ENCODE data around the gene OCA2. TPM values are rescaled to one million over a fixed set of nuclear protein-coding genes. Genes with fewer than 3 reads are reported as not detected.
A peak's percentile ranks its signal among the peaks of the same experiment; 100 is the strongest.
"Not testable (repeated sequence)": the region's sequence is repeated elsewhere in the genome, so short reads cannot be mapped to it uniquely, and the experiment has no call there.

The OCA2 gene
- total and polyA plus RNA-seq, 2 donors from 2014 or later = 0.45 to 2.5 TPM

DNA sequence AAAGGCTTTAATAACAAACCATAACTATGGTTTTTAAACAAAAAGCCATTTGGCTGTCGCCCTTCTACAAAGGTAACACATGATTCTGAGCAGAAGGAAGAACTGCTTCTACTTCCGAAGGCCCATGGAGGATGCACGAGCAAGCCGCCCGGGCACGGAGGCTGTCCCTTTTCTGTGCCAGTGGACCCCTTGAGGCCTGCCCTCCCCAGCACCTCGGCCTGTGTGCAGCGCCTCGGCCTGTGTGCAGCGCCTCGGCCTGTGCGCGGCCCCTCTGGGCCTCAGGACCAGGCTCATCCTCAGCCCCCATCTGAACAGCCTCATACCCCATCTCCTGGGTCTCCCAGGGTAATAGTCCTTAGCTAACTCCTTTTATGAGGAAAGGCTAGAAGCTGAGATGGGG, 329.5 kb downstream of the OCA2 start:
- Histone ChIP-seq H3K9me3 (ENCODE audit: control insufficient read depth in 2 of 3, insufficient read depth in 1 of 3, low read length in 3 of 3) (no peaks in the 10 kb centered on the region), H3K27ac (ENCODE audit: low read depth in 2 of 2, low read length in 2 of 2) (no peak overlapping the region), H3K36me3 (ENCODE audit: control insufficient read depth in 2 of 3, insufficient read depth in 3 of 3, low read length in 3 of 3) (no peaks in the 10 kb centered on the region), H3K4me3 (ENCODE audit: low read length in 3 of 3) (no peak overlapping the region), H3K4me1 (ENCODE audit: control insufficient read depth in 2 of 3, insufficient read depth in 2 of 3, low read depth in 1 of 3, low read length in 3 of 3) (no peaks in the 10 kb centered on the region), H3K27me3 (ENCODE audit: control insufficient read depth, insufficient read depth, low read length) (no peaks in the 10 kb centered on the region), H3K9ac (ENCODE audit: low read length in 3 of 3) (no peak overlapping the region)
- FAIRE-seq (no peak), DNase-seq (no peak)
- TF ChIP-seq, protein P1, sequence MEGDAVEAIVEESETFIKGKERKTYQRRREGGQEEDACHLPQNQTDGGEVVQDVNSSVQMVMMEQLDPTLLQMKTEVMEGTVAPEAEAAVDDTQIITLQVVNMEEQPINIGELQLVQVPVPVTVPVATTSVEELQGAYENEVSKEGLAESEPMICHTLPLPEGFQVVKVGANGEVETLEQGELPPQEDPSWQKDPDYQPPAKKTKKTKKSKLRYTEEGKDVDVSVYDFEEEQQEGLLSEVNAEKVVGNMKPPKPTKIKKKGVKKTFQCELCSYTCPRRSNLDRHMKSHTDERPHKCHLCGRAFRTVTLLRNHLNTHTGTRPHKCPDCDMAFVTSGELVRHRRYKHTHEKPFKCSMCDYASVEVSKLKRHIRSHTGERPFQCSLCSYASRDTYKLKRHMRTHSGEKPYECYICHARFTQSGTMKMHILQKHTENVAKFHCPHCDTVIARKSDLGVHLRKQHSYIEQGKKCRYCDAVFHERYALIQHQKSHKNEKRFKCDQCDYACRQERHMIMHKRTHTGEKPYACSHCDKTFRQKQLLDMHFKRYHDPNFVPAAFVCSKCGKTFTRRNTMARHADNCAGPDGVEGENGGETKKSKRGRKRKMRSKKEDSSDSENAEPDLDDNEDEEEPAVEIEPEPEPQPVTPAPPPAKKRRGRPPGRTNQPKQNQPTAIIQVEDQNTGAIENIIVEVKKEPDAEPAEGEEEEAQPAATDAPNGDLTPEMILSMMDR (IDR thresholded peaks at IDR 0.05; ENCODE audit: borderline replicate concordance, extremely low read depth, insufficient read depth) = no peak
- intact Hi-C loops (cut with DNase I) = no loop called here

DNA sequence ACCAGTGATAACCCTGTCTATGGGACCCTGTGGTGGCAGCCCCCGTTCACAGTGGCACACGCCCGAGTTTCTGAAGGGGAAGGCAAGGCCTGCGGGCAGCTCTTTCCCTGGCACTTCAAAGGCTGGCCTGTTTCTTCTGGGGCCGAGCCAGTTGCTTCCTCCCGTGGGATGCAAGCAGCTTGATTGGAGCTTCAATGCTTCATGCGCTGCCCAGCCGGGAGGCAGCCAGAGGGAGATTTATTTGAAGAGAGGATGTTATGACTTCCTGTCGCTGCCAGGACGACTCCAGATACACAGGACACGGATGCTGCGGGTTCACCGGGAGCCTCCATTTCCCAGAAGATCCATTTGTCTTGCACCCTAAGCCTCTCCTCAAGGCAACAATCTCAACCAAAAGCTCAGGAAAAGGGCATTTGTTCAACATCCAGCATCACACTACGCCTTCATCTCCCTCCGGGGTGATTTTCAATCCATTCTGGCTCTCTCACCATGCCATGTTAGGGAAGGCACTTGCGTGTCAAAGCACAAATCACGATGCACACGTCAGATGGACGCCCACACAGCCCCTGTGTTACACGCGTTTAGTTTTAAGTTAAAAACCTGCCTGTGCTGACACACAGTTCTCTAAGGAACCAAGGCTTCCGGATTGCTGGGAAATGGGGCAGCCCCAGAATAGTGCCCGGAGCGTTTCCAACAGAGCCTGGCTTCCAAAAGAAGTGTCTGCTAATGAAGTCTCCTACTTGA, 330.2 kb downstream of the OCA2 start:
- H3K4me3 ChIP-seq (ENCODE audit: low read length in 3 of 3) = no peak overlapping the region
- H3K9ac ChIP-seq (ENCODE audit: low read length in 3 of 3) = no peak overlapping the region
- H3K36me3 ChIP-seq (ENCODE audit: control insufficient read depth in 2 of 3, insufficient read depth in 3 of 3, low read length in 3 of 3) = no peaks in the 10 kb centered on the region
- H3K4me1 ChIP-seq (ENCODE audit: control insufficient read depth in 2 of 3, insufficient read depth in 2 of 3, low read depth in 1 of 3, low read length in 3 of 3) = no peaks in the 10 kb centered on the region
- no peaks in the 10 kb centered on the region for H3K9me3 ChIP-seq (ENCODE audit: control insufficient read depth in 2 of 3, insufficient read depth in 1 of 3, low read length in 3 of 3)
- no peak overlapping the region for H3K27ac ChIP-seq (ENCODE audit: low read depth in 2 of 2, low read length in 2 of 2)
- intact Hi-C loops (cut with DNase I) = no loop called here
- DNase-seq (peak in 1 of 5 donors; percentile 16), FAIRE-seq (no peak)
- no peaks in the 10 kb centered on the region for H3K27me3 ChIP-seq (ENCODE audit: control insufficient read depth, insufficient read depth, low read length)
- TF ChIP-seq, protein P1 (IDR thresholded peaks at IDR 0.05; ENCODE audit: borderline replicate concordance, extremely low read depth, insufficient read depth) = no peak

DNA sequence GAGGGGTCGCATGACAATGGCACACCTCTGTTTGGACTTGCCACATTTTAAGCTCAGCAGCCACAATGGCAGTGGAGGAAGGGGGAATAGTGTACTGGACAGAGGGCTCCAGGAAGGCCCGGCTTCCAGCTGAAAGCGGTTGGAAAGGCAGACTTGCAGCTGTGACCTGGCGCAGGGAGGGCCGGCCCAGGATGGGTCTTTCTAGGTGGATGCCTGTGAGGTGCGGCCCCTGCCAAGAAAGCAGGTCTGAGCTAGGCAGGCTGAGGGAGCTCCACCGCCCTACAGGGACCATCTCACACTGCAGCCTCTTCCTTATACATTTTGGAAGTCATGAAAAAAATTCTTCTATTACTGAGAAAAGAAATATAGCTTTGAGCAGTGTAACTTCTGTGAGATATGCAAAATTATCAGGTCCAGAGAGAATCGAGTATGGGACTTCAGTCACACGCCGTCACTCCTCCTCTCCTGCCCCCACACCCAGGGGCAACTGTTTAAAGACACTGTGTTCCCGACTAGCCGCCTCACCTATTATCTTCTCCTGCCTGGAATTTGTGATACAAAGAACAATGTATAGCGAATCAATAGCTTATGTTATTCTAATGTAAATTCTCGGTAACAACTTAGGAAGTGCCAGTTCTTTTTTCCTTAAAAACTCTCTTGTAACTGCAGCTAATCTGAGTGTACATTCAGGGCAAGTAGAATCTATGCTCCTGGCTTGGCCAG, 331.0 kb downstream of the OCA2 start:
- no peaks in the 10 kb centered on the region for H3K36me3 ChIP-seq (ENCODE audit: control insufficient read depth in 2 of 3, insufficient read depth in 3 of 3, low read length in 3 of 3)
- no peaks in the 10 kb centered on the region for H3K9me3 ChIP-seq (ENCODE audit: control insufficient read depth in 2 of 3, insufficient read depth in 1 of 3, low read length in 3 of 3)
- H3K9ac ChIP-seq (ENCODE audit: low read length in 3 of 3) = no peak overlapping the region
- TF ChIP-seq, protein P1 (IDR thresholded peaks at IDR 0.05; ENCODE audit: borderline replicate concordance, extremely low read depth, insufficient read depth) = no peak
- H3K4me3 ChIP-seq (ENCODE audit: low read length in 3 of 3) = no peak overlapping the region
- FAIRE-seq = no peak
- H3K27ac ChIP-seq (ENCODE audit: low read depth in 2 of 2, low read length in 2 of 2) = no peak overlapping the region
- intact Hi-C loops (cut with DNase I) = no loop called here
- no peaks in the 10 kb centered on the region for H3K4me1 ChIP-seq (ENCODE audit: control insufficient read depth in 2 of 3, insufficient read depth in 2 of 3, low read depth in 1 of 3, low read length in 3 of 3)
- no peaks in the 10 kb centered on the region for H3K27me3 ChIP-seq (ENCODE audit: control insufficient read depth, insufficient read depth, low read length)
- DNase-seq = no peak

DNA sequence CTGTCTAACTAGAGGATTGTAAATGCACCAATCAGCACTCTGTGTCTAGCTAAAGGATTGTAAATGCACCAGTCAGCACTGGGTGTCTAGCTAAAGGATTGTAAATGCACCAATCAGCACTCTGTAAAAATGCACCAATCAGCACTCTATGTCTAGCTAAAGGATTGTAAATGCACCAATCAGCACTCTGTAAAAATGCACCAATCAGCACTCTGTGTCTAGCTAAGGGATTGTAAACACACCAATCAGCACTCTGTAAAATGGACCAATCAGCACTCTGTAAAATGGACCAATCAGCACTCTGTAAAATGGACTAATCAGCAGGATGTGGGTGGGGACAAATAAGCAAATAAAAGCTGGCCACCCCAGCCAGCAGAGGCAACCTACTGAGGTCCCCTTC, 331.7 kb downstream of the OCA2 start:
- H3K4me1 ChIP-seq (ENCODE audit: control insufficient read depth in 2 of 3, insufficient read depth in 2 of 3, low read depth in 1 of 3, low read length in 3 of 3); H3K36me3 ChIP-seq (ENCODE audit: control insufficient read depth in 2 of 3, insufficient read depth in 3 of 3, low read length in 3 of 3); H3K9ac ChIP-seq (ENCODE audit: low read length in 3 of 3); DNase-seq; H3K4me3 ChIP-seq (ENCODE audit: low read length in 3 of 3); H3K9me3 ChIP-seq (ENCODE audit: control insufficient read depth in 2 of 3, insufficient read depth in 1 of 3, low read length in 3 of 3); intact Hi-C loops (cut with DNase I); FAIRE-seq; H3K27ac ChIP-seq (ENCODE audit: low read depth in 2 of 2, low read length in 2 of 2); H3K27me3 ChIP-seq (ENCODE audit: control insufficient read depth, insufficient read depth, low read length): not testable (repeated sequence)
